Esophagus squamous epithelium (tissue), 4 donors: ENCODE measurements around the gene CD27.

Experiments used
- CTCF ChIP-seq, 6 experiments: fragments of 450-650 bp in 4 of 6; fragments of 200-600 bp in 2 of 6; sonication (generic) in 2 of 6; IDR thresholded peaks; one replicate each; pipeline ENCODE4 v1.5.1; 2016 to 2019; ENCODE audit warnings: antibody characterized with exemption in 6 of 6, mild to moderate bottlenecking in 4 of 6, moderate library complexity in 4 of 6
- POLR2A ChIP-seq, 4 donors: fragments of 450-650 bp; IDR thresholded peaks; one replicate each; pipeline ENCODE4 v1.6.1; 2017; ENCODE audit warnings: antibody characterized with exemption in 4 of 4, mild to moderate bottlenecking in 4 of 4, moderate library complexity in 3 of 4

- TF ChIP-seq CTCF (IDR thresholded peaks at IDR 0.05) (peak in 2 of 6 experiments; percentile 25 to 35), POLR2A (IDR thresholded peaks at IDR 0.05) (peak in 1 of 4 donors; percentile 30)
Observed at GRCh38 chr12:6430124-6430989, 14.4 kb upstream of the CD27 start.
